Fibroblast of lung (primary cell): ENCODE results near the gene SIGLEC9. TPM values are rescaled to one million over a fixed set of nuclear protein-coding genes. Genes with fewer than 3 reads are reported as not detected.

ENCODE experiments used
- DNase-seq, 2 donors: peaks; one replicate each; pipeline versions ENCODE4 v3.0.0 to v3.0.0-alpha.2; 2010; ENCODE audit warnings: low read depth in 2 of 2
- H2AFZ ChIP-seq: 2 replicates; pipeline ENCODE4 v1.5.1; 2012; ENCODE audit warnings: low read length, control low read depth, inconsistent platforms
- H3K27ac ChIP-seq: 2 replicates; pipeline ENCODE4 v1.5.1; 2011; ENCODE audit warnings: low read length, control low read depth; ENCODE audit not compliant: insufficient read depth
- H3K27me3 ChIP-seq: 2 replicates; pipeline ENCODE4 v1.5.1; 2011; ENCODE audit warnings: mild to moderate bottlenecking, low read length; ENCODE audit not compliant: control insufficient read depth, insufficient read depth
- H3K36me3 ChIP-seq: 2 replicates; pipeline ENCODE4 v1.5.1; 2011; ENCODE audit warnings: low read length; ENCODE audit not compliant: control insufficient read depth, insufficient read depth
- H3K4me1 ChIP-seq: 2 replicates; pipeline ENCODE4 v1.5.1; 2011; ENCODE audit warnings: low read length; ENCODE audit not compliant: control insufficient read depth, insufficient read depth; ENCODE audit errors: extremely low read depth
- H3K4me2 ChIP-seq: 2 replicates; pipeline ENCODE4 v1.5.1; 2011; ENCODE audit warnings: low read length, control low read depth; ENCODE audit not compliant: insufficient read depth; ENCODE audit errors: extremely low read depth
- H3K4me3 ChIP-seq, 4 experiments: fragments of 200-600 bp in 1 of 4; sonication (generic) in 1 of 4; replicated peaks in 1 of 4; 2 replicates each; pipeline ENCODE4 v1.5.1; 2011 to 2016; ENCODE audit warnings: low read length in 4 of 4, low read depth in 3 of 4, mild to moderate bottlenecking in 3 of 4, control low read depth in 2 of 4, inconsistent platforms in 1 of 4, mixed read lengths in 1 of 4; ENCODE audit not compliant: insufficient read depth in 1 of 4; ENCODE audit errors: control extremely low read depth in 1 of 4
- H3K79me2 ChIP-seq: 2 replicates; pipeline ENCODE4 v1.5.1; 2012; ENCODE audit warnings: mild to moderate bottlenecking, low read length, inconsistent platforms; ENCODE audit not compliant: control insufficient read depth, insufficient read depth
- H3K9ac ChIP-seq: 2 replicates; pipeline ENCODE4 v1.5.1; 2011; ENCODE audit warnings: mild to moderate bottlenecking, low read length, control low read depth; ENCODE audit not compliant: insufficient read depth
- H3K9me3 ChIP-seq: 2 replicates; pipeline ENCODE4 v1.5.1; 2012; ENCODE audit warnings: low read depth, low read length; ENCODE audit not compliant: control insufficient read depth, insufficient read depth
- H4K20me1 ChIP-seq: 2 replicates; pipeline ENCODE4 v1.5.1; 2011; ENCODE audit warnings: low read length; ENCODE audit not compliant: control insufficient read depth, insufficient read depth; ENCODE audit errors: extremely low read depth
- EZH2 ChIP-seq: IDR thresholded peaks from 2 replicates; pipeline ENCODE4 v1.5.1; 2012; ENCODE audit warnings: low read length, control low read depth, mild to moderate bottlenecking; ENCODE audit errors: missing control alignments
- polyA plus RNA-seq, 2 donors: library from polyadenylated mRNA; depleted of rRNA in 1 of 2; stranded (reverse) in 1 of 2; unstranded in 1 of 2; fragments of >200 nt; gene quantifications; 2 replicates each; pipeline ENCODE4 v1.2.1, GENCODE V29; 2011 to 2012; ENCODE audit warnings: missing spikeins in 1 of 2
- total RNA-seq: library from RNA; depleted of rRNA; stranded (reverse); fragments of >200 nt; gene quantifications from 2 replicates; pipeline ENCODE4 v1.2.1, GENCODE V29; 2014
- TF ChIP-seq, protein P1 (sequence below), 2 donors: IDR thresholded peaks in 1 of 2; conservative IDR thresholded peaks in 1 of 2; 1 replicate in 1 of 2; 2 replicates in 1 of 2; pipeline ENCODE4 v1.5.1; 2011 to 2012; ENCODE audit warnings: low read length in 2 of 2, control low read depth in 1 of 2, inconsistent platforms in 1 of 2, low read depth in 1 of 2, mild to moderate bottlenecking in 1 of 2

SIGLEC9 gene
- total and polyA plus RNA-seq, 2 donors (not counting 1 experiment from before 2014, with no cell fraction given): not detected

DNA sequence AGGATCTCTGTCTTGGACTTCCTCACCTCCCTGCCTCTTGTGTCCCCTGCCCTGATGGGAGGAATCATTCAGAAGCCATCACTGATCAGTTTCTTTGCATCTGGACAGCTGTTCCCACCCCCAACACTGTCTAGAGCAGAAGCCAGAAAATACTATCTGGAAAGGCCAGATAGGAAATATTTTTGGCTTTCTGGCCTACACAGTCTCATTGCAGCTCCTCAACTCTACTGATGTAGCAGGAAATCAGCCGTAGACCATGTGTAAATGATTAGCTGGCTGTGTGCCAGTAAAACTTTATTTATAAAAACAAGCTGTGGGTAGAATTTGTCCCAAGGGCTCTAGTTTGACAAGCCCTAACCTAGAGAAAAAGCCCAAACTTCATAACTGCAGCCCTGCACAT, 23.0 kb downstream of the SIGLEC9 start:
- Histone ChIP-seq H3K4me1 (no peaks in the 10 kb centered on the region), H3K9ac (no peak overlapping the region), H2AFZ (no peak overlapping the region), H3K79me2 (no peaks in the 10 kb centered on the region), H3K27me3 (no peaks in the 10 kb centered on the region), H3K4me2 (no peak overlapping the region), H3K36me3 (no peaks in the 10 kb centered on the region), H3K27ac (no peak overlapping the region), H3K9me3 (no peaks in the 10 kb centered on the region), H4K20me1 (no peaks in the 10 kb centered on the region), H3K4me3 (no peak overlapping the region)
- no peak for DNase-seq
- TF ChIP-seq, protein P1, sequence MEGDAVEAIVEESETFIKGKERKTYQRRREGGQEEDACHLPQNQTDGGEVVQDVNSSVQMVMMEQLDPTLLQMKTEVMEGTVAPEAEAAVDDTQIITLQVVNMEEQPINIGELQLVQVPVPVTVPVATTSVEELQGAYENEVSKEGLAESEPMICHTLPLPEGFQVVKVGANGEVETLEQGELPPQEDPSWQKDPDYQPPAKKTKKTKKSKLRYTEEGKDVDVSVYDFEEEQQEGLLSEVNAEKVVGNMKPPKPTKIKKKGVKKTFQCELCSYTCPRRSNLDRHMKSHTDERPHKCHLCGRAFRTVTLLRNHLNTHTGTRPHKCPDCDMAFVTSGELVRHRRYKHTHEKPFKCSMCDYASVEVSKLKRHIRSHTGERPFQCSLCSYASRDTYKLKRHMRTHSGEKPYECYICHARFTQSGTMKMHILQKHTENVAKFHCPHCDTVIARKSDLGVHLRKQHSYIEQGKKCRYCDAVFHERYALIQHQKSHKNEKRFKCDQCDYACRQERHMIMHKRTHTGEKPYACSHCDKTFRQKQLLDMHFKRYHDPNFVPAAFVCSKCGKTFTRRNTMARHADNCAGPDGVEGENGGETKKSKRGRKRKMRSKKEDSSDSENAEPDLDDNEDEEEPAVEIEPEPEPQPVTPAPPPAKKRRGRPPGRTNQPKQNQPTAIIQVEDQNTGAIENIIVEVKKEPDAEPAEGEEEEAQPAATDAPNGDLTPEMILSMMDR (conservative IDR thresholded peaks at IDR 0.05 in 1 of 2, IDR thresholded peaks at IDR 0.05 in 1 of 2; ENCODE audit: low read depth in 1 of 2, low read length in 2 of 2): no peak
- TF ChIP-seq EZH2: no peak

DNA sequence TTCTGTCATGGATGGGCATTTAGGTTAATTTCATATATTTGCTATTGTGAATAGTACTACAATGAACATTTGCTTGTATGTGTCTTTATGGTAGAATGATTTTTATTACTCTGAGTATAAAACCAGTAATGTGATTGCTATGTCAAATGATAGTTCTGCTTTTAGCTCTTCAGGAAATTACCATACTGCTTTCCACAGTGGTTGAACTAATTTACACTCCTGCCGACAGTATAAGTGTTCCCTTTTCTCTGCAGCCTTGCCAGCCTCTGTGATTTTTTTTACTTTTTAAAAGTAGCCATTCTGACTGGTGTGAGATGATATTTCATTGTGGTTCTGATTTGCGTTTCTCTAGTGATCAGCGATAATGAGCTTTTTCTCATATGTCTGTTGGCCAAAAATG, 23.9 kb downstream of the SIGLEC9 start:
- TF ChIP-seq, protein P1 (conservative IDR thresholded peaks at IDR 0.05 in 1 of 2, IDR thresholded peaks at IDR 0.05 in 1 of 2; ENCODE audit: low read depth in 1 of 2, low read length in 2 of 2): no peak
- no peak for TF ChIP-seq EZH2
- H3K27ac ChIP-seq: no peak overlapping the region
- no peaks in the 10 kb centered on the region for H3K4me1 ChIP-seq
- H3K4me3 ChIP-seq: no peak overlapping the region
- no peaks in the 10 kb centered on the region for H4K20me1 ChIP-seq
- no peak overlapping the region for H3K9ac ChIP-seq
- H3K4me2 ChIP-seq: no peak overlapping the region
- no peak overlapping the region for H2AFZ ChIP-seq
- no peaks in the 10 kb centered on the region for H3K79me2 ChIP-seq
- no peaks in the 10 kb centered on the region for H3K27me3 ChIP-seq
- DNase-seq: no peak
- H3K36me3 ChIP-seq: no peaks in the 10 kb centered on the region
- H3K9me3 ChIP-seq: no peaks in the 10 kb centered on the region

DNA sequence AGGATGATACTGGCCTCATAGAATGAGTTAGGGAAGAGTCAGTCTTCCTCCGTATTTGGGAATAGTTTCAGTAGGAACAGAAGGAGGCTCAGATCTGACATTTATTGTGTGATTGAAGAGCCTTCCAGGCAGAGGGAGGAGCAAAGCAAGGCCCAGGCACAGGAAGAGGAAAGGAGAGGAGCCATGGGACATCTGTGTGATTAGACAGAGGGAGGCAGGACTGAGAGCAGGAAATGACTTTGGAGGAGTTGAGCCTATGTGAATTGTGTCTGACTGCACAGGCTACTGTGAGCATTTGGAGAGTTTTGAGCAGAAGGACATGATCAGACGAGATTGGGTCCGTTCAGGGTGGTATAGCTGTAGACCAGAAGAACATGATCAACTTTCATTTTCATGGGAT, 25.9 kb downstream of the SIGLEC9 start:
- Histone ChIP-seq H3K36me3 (no peaks in the 10 kb centered on the region), H3K27ac (no peak overlapping the region), H3K9me3 (no peaks in the 10 kb centered on the region), H4K20me1 (no peaks in the 10 kb centered on the region), H3K4me2 (no peak overlapping the region), H3K79me2 (no peaks in the 10 kb centered on the region), H3K27me3 (no peaks in the 10 kb centered on the region), H3K4me1 (no peaks in the 10 kb centered on the region), H3K9ac (no peak overlapping the region), H3K4me3 (no peak overlapping the region), H2AFZ (no peak overlapping the region)
- TF ChIP-seq EZH2: no peak
- TF ChIP-seq, protein P1 (conservative IDR thresholded peaks at IDR 0.05 in 1 of 2, IDR thresholded peaks at IDR 0.05 in 1 of 2; ENCODE audit: low read depth in 1 of 2, low read length in 2 of 2): no peak
- DNase-seq: no peak
